Stimulated activated CD8-positive, alpha-beta memory T cell treated with anti-CD3 and anti-CD28 coated beads, Interleukin-15, amount 100 ng/mL, for 48 hours (primary cell): Measurements from ENCODE around the gene THAP8.
A peak's percentile ranks its signal among the peaks of the same experiment; 100 is the strongest.

Source experiments
- DNase-seq, 2 donors: peaks; one replicate each; pipeline ENCODE4 v3.0.0-alpha.2; 2020; ENCODE audit warnings: low read depth in 2 of 2

Gene THAP8

GRCh38 chr19:36030264-36031148, 23.6 kb downstream of the THAP8 start:
- DNase-seq = no peak

DNA sequence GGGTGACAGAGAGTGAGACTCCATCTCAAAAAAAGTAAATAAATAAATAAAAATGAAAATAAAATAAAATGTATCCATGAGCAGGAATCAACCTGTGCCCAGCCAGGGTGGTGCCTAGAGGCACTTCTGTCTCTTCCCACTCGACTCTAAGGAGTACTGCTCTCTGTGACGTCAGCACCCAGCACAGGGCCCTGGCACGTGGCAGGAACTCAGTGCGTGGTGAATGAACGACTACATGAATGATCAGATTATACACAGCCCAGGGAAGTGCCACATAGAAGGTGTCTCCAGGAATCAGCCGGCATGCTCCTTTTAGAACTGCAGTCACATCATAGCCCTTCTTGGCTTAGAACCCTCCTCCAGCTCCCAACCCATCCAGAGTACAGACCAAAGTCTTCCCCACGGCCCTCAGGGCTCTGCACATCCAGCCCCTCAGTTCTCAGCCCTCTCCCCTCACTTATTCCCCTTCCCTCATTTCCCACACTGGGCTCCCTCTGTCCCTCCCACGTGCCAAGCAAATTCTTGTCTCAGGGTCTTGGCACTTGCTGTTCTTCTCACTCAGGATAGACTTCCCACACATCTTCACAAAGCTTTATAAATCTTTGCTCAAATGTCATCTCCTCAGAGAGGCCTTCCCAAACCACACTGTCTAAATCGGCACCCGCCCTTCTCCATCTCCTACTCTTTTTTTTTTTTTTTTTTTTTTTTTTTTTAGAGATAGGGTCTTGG, 25.6 kb downstream of the THAP8 start:
- no peak for DNase-seq

DNA sequence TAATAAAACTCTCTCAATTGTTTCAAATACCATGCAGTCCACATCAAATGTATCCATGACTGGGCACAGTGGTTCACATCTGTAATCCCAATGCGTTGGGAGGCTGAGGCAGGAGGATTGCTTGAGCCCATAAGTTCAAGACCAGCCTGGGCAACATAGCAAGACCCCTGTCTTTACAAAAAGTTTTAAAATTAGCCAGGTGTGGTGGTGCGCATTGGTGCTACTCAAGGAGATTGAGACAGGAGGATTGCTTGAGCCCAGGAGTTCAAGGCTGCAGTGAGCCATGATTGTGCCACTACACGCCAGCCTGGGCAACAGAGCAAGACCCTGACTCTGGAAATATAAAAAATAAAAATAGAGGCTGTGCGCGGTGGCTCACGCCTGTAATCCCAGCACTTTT, 26.4 kb downstream of the THAP8 start:
- DNase-seq = no peak

- no peak for DNase-seq
These were observed 27.8 kb downstream of the THAP8 start for GRCh38 chr19:36026091-36026876.

GRCh38 chr19:36025541-36025940, 28.5 kb downstream of the THAP8 start:
- DNase-seq = no peak

DNA sequence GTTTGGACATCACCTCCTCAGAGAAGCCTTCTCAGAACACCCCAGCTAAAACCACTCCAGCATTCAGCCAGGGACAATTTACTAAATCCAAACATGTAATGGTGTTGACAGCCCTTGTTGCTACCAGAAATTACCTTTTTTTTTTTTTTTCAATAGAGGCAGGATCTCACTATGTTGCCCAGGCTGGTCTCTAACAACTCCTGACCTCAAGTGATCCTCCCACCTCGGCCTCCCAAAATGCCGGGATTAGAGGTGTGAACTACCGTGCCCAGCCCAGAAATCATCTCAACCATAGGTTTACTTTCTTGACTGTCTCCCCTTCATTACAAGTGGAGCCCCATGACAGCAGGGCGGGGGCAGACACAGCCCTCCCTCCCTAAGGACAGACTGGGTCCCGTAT, 30.7 kb downstream of the THAP8 start:
- no peak for DNase-seq

DNA sequence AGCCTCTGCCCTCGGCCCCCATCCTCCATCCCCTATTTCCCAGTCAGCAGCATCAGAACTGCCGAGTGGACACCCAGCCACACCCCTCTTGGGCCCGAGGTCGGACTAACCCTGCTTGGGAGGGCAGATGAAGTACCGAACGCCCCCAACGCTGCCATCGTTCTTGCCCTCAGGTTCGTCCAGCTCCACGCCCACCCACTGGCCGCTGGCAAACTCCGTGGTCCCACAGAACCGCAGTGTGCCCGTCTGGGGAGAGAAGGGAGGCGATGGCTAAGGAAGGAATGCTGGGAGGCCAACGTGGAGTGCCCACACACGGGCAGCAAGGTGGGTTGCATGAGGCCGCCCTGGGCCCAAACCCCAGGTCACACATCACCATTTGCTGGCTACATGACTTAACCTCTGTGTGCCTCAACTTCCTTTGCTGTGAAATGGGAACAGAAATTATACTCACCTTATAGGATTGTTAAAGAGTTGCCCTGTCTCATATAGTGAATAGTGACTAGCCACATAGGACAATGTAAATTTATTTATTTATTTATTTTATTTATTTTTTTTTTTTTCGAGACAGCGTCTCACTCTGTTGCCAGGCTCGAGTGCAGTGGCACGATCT, 34.9 kb downstream of the THAP8 start:
- no peak for DNase-seq

DNA sequence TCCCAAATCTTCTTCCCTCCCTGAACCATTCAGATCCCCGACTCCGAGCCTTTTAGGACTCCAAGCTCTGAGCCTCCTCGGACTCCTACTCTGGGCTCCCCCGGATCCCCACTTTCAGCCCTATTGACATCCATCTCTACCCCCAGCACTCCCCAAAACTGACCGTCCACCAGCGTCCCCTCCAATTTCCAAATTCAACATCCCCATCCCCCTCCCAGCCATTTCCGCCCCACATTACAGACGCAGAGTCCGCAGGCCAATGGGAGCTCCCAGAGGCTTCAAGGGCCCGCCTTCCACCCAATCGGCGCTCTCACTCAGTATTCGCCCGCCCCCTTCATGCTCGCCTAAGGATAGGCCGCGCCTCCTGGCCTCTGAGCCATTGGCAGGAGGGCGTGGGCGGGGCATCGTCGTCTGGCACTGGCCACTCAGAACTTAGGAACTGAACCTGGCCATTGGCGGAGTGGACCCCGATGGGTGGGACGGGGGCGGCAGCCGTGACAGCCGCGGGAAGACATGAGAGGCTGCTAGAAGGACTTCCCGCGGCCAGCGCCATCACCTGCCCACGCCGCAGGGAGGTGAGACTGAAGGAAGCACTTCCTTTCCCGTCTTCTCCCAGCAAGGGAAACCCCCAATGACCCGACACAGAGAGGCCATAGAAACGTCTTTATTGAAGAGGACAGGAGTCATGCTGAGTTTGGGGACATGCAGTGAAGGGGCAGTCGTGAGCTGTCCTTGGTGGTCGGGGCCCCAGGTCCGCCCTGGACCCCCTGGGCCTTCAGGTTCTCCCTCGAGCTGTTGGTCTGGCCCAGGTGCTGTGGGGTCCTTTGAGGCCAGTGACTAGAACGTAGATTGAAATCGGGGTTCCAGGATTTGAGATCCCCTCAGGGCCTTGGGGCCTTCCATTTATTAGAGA, 39.8 kb downstream of the THAP8 start, which contains the start of gene ALKBH6:
TSS of gene ALKBH6 (minus strand) at position 202 of the 913 bp plus-strand sequence. CDS start 816 bp downstream, outside the sequence.
- DNase-seq = peak; percentile 100

- no peak for DNase-seq
These were observed 40.6 kb downstream of the THAP8 start for GRCh38 chr19:36013280-36014011.

DNA sequence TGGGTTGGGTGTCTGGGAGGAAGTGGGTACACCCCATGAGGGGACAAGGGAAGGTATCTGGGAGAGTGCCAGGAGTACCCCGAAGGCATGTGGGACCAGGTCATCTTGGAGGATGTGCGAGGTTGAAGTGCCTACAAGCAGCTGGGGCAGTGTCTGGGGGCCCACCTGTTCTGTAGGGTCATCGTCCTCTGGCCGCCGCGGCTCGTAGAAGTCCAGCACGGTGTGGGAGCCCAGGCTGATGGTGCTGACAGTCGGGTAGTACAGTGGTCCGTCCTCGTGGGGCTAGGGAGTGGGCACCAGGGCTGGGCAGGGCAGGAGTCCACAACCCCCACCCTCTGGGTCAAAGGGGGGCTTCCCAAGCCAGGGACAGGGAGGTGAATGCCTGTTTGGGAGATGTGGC, 43.7 kb downstream of the THAP8 start:
- no peak for DNase-seq

DNA sequence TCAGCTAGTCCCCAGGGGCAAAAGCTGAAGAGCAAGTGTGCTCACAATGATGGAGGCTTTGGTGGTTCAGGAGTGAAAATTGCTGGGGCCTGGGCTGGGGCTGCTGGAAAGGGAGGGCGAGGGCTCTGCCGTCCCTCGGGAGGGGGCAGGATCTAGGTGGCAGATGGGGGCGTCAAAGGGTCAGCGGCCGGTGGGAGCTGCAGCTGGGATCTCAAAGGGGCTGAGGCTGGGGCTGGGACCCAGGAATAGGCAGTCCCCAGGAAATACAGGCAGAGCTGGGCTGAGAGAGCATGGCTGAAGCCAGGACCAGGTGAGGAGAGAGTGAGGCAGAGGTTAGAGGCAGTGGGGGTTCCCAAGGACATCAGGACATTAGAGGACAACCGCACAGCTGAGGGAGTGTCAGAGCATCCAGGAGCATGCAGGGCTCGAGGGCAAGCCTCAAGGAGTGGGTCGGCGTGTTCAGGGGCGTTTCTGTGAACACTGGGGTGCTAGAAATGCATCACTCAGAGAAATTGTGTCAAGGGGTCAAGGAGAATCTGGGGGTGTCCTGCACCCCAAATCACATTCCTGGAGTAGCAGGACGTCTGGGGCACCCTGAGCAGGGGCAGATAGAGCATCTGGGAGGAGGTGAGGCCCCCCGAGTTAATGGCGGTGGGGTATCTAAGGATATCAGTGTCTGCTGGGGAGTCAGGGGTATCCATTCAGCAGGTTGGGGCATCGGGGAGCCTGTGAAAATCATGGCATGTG, 44.3 kb downstream of the THAP8 start:
- DNase-seq = no peak

DNA sequence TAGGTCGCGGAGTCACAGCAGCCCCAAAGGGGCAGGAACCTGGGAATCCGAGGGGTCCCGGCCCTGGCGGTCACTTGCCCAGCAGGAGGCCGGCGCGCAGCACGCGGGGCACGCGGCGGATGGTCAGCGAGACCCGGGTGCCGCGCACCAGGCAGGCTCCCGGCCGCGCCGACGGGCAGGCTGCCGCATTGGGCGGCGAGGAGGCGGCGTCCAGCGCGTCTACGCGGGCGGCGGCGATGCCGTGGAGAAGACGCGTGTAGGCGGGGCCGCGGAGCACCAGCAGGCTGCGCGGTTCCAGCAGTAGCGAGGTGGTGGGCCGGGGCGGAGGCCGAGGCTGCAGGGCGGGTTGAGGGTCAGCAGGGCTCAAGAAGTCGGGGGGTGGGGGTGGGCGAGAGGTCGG, 44.9 kb downstream of the THAP8 start:
- peak; percentile 39 to 46 for DNase-seq

DNA sequence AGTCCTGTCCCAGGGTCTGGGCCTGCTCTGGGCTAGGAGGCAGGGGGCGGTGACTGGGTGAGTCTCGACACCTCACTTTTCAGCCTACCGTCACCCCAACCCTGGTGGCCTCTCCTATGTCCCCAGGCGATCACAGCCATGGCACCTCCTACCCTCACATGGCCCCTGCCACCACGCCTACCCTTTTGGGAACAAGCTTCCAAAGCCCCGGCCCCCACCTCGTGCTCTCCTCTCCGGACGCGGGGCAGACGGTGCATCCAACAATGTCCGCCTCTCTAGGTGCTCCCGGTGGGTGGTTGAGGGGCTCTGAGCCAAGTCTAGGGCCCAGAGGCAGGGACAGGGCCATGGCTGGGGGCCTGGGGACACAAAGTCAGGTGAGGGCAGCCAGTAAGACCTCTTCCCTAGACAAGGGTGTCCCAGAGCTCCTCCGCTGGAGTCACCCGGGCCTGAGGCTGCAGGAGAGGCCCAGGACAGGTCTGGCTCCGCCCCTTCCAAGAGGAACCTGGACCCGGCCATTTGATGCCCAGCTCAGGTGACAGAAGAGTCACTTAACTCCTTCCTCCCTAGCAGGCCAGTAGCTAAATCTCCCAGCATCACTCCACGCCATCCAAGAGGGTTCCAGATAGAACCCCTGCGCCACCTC, 45.6 kb downstream of the THAP8 start, which contains the start of gene SYNE4:
TSS of gene SYNE4 (minus strand) at position 478 of the 643 bp plus-strand sequence. CDS start at position 346, 132 bp downstream.
- DNase-seq = no peak

GRCh38 chr19:36006955-36007354, 47.1 kb downstream of the THAP8 start:
- DNase-seq = no peak

DNA sequence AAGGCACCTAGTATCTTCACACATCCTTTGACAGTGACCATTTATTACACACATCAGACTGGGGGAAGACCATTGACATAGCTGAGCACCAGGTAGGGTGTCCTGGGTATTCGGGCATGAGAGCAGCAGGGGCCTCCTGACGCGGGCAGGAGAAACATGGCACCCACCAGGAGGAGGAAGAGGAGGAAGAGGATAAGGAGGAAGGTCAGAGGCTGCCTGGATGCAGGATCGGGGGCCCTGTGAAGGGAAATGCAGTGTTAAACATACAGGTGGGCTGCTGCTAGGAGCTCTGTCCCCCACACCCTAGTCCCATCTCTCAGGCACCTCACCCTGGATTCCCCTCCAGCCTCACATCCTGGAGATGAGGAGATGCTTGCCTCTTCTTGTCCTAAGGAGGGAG, 50.8 kb downstream of the THAP8 start:
- DNase-seq = no peak

GRCh38 chr19:36001605-36002004, 52.5 kb downstream of the THAP8 start:
- no peak for DNase-seq

DNA sequence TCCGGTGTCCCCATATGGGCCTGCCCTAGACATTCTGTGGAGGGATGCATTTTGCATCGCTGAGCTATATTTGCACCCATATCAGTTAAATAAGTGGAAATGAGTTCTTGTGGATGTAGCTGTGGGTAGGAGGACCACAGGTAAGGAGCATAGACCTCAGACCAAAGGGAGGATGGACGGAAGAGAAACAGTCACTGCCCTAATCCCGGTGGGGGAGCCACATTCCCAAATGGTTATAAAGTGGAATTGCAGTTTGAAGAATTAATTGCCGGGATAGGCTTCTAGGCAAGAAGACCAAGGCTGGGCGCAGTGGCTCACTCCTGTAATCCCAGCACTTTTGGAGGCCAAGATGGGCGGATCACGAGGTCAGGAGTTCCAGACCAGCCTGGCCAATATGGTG, 57.3 kb downstream of the THAP8 start:
- no peak for DNase-seq
